ENCODE results near the gene SNTG2.
"Not testable (repeated sequence)": the region's sequence is repeated elsewhere in the genome, so short reads cannot be mapped to it uniquely, and the experiment has no call there.

Gene SNTG2

DNA sequence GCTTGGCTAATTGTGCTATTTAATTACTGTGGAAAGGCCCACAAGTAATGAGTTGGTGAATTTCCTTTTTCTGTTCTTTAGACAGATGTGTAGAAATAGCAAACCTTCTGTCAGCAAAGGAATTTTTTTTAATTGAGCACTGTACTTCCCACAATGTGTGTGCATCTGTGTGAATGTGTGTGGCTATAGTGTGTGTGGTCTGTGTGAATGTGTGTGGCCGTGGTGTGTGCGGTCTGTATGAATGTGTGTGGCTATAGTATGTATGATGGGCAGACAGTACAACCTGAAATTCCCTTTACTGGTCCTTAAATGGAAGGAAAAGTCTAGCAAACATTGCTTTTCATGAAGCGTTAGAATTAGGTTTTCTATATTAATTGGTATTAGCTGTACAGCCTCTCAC, 259.1 kb downstream of the SNTG2 start:
- DNase-seq: no peak

DNA sequence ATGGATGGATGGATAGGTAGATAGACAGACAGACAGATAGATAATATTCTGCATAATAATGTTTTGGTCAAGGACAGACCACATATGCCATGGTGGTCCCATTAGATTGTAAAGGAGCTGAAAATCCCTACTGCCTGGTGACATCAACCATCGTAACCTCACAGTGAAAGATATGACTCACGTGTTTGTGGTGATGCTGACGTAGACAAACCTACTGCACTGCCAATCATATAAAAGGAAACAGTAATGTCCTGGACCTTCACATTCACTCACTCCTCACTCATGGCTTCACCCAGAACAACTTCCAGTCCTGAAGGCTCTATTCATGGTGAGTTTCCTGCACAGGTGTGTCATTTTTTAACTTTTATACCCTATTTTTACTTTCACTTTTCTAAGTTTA, 259.7 kb downstream of the SNTG2 start:
- no peak for DNase-seq

DNA sequence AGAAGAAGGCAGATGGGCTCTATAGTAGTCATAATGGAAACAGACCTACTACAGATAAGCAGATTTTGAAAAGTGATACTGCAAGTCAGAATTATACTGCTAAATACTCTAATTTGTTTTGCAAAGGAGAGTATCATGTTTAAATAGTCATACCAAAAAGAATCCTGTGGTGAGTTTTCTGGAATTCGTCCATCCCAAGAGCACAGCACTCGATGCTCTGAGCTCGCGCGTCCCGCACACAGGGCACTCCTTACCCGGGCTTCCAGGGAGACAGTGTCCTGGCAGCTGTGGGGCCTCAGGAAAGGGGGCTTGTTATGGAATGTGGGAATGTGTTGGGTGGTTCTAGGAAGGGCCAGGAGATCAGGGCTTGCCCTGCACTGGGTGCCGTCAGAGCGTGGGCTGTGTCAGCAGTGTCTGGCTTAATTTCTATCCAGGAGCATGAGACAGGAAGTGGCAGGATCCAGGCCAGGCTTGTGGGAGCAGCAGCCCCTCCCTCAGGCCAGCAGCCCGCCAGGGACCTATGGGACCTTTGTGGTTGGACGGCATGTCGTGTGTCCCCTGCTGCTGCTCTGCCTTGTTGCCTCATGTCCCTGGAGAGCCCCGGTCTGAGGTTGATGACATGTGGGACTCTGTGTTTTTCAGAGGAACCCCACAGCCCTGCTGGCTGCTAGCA, 269.4 kb downstream of the SNTG2 start:
- no peak for DNase-seq

DNA sequence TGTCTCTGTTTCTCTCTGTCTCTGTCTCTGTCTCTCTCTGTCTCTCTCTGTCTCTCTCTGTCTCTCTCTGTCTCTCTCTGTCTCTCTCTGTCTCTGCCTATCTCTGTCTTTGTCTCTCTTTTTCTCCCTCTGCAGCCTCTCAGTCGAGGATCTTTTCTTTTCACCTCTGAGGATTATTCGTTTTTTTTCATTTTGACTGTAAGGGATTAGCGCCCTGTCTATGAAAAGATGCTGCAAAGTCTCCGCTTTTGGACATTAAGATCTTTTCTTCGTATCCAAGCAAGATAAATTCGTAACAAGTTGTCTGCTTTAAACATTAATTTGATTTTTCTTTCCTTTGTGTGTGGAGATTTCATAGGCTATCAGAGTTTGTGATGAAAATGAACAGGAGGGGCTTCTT, 271.4 kb downstream of the SNTG2 start:
- no peak for DNase-seq

DNA sequence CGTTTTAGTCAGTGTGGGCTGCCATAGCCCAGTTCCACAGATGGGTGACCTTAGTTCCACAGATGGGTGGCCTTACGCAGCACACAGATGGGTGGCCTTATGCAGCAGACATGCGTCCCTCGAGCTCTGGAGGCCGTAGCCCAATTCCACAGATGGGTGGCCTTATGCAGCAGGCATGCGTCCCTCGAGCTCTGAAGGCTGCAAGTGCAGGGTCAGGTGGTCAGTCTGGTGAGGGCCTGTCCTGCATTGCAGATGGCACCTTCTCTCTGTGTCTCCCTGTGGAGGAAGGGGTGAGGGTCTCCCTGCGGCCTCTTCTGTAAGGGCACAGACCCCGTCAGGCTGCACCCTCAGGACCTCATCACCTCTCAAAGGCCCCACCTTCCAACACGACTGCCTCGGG, 273.1 kb downstream of the SNTG2 start:
- DNase-seq: no peak

DNA sequence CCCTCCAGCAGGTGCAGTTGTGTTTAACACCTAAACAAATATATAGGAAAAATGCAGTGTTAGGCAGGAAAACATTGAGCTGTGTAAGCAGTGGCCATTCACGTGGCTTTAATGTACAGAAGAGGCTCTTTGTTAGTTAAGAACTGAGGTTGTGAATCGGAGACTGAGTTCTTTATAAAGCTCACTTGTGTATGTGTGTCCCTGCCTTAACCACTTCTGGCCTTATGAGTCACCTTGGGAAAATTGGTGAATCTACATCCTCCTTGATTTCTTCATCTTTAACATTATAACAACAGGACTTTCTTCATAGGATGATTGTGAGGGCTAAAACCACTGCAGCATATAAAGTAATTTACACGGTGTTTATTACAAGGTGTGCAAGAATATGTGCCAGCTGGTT, 274.3 kb downstream of the SNTG2 start:
- DNase-seq: no peak

DNA sequence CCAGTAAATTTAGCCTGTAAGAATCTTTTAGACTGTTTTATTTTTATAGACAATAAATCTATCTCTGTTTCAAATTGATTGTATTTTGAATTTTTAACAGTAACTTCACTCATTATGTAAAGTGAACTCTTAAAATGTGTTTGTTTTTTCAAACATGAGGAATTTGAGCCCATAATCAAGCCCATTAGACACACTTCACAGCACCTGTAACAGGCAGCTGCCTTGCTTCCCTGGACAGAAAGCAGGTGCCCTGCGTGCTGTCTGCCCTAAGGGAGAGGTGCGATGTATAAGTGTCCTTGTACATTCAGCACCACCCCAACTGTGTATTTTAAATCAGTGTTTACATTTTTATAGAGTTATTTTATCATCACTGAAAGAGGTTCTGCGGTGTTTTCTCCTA, 276.1 kb downstream of the SNTG2 start:
- DNase-seq: peak; percentile 34

DNA sequence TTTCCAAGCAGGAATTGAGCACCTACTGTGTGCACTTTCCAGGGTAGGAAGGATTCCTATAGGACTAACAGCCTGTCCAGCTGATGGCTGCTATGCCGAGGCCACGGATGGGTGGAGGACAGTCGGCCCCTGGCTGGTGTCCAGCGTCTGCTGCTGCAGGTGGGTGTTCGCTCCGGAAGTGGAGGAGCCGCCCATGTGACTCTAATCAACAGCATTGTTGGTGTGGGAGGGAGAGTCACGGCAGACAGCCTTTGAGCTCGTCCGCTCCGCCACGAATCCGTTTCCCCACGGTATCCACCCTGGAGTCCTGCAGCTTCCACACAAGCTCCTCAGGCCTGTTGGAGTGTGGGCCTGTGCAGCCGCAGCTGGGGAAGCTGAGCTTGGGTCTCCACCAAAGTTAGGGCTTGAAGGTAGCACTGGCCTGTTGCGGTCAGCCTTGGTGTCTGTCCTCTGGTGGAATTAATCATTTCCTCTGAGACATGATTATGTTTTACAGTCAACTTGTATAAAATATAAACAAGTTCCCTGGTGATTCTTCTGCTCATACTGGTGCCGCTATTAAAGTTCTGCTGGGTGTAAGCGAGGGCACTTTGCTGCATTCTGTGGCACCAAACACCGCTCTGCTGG, 276.7 kb downstream of the SNTG2 start:
- peak; percentile 16 for DNase-seq

DNA sequence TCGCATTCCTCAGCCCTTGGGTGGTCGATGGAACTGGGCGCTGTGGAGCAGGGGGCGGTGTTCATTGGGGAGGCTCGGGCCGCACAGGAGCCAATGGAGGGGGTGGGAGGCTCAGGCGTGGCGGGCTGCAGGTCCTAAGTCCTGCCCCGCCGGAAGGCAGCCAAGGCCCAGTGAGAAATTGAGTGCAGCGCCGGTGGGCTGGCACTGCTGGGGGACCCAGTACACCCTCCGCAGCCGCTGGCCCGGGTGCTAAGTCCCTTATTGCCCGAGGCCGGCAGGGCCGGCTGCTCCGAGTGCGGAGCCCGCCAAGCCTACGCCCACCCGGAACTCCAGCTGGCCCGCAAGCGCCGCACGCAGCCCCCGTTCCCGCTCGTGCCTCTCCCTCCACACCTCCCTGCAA, 278.9 kb downstream of the SNTG2 start:
- DNase-seq: not testable (repeated sequence)

DNA sequence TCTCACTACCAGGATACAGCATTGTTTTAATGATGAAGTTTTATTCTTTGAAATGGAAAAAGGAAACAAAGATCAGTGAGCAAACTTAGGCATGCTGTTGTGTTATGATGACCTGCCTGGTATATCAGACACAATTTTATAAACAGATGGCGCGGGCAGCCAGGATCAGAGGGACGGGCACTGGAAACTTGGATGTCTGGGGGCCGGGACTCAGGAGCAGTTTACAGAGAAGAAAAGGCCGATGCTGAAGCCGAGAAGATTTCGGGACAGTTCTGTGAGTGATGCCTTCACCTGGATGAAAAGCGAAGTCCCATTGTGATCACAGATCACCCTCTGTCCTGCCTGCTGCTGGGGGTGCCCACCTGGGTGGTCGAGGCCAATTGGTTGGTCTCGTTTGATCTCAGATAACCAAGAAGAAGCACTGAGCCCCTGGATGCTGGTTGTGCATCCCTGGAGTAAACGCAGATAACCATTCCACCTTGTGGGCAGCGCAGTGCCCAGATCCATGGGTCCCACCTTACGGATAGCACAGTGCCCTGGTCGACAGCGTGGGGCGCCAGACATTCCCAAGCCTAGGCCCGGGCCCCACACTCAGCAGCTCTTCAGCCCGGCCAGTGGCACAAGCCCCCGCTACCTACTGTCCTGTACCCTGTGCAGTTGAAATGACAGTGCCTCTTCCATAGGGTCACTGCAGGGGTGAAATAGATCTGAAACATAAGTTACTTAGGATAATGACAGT, 279.7 kb downstream of the SNTG2 start:
- DNase-seq: no peak

DNA sequence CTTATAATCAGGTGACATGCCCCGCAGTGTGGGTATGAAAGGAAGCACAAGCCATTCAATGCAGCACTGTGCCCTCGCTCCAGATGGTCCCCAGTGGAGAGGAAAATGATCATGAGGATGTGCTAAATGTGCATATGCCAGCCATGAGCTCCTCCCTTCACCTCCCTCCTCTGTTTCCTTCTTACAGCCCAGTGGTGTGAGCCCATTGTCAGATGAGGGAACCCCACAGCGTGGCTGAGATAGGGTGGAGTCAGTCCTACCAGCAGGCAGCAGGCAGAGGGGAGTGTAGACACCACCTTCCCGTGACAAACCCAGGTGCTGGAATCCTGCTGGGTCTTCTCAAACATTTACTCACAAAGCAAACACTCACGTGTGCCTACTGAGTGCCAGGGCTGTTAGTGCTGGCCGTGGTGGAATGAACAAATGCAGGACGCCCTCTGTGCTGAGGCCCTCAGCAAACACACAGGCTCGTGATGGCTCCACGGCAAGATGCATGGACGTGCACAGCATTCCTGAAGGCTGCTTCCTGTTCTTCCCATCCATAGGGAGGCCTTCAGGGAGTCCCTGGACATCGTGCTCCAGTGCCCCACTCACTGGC, 280.9 kb downstream of the SNTG2 start:
- peak; percentile 45 for DNase-seq

DNA sequence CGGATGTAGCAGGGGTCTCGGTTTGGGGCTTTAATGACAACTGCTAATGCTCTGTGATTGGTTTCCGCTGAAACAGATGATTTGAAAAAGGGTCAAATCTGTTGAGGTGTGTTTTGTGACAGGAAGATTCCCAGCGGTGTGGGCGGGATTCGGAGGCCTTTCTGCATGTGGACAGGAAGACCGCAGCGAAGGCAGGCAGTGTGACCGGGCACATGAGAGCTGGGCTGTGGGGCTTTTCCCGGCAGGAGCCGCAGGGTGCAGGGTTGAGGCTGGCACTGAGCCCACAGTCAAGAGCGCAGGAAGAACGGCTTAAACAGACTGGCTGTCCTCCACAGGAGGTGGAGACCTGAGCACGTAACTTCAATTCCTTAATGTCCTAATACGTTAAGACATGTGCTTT, 282.6 kb downstream of the SNTG2 start:
- DNase-seq: peak; percentile 50

DNA sequence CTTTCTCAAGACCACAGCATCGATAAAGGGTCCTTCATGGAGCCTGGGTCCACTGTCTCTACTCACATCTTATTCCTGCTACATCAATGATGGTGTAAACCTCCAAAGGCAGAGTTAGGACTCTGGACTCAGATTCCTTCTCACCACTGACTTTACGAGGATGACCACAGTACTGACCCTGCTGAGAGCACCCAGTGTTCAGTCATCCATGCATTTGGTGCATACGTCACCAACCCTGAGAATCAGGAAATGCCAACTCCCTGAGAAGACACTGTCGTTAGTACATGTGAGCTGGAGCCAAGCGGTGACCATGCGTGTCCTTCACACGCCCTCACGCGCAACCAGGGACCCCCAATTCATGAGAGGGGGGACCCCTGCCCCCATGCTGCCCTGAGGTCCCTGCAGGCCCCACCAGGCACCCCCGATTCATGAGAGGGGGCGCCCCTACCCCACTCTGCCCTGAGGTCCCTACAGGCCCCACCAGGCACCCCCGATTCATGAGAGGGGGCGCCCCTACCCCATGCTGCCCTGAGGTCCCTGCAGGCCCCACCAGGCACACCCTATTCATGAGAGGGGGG, 284.2 kb downstream of the SNTG2 start:
- no peak for DNase-seq

DNA sequence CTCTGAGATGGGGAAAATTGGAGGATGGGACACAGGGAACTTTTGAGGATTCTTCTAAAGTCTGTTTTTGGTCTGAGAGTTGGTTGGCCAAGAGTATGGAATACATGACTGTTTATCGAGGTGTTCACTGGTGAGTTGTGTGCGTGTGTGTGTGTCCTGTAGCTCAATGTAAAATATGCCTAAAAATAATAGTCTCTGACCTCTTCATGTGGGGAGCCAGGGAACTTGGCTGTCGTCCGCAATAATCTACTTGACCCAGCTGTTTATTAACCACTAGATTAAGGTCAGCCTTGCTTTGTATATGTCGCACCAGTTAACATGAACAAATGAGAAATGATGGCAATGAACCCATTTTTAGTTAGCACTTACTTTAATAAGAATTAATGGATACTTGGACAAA, 285.2 kb downstream of the SNTG2 start:
- no peak for DNase-seq

DNA sequence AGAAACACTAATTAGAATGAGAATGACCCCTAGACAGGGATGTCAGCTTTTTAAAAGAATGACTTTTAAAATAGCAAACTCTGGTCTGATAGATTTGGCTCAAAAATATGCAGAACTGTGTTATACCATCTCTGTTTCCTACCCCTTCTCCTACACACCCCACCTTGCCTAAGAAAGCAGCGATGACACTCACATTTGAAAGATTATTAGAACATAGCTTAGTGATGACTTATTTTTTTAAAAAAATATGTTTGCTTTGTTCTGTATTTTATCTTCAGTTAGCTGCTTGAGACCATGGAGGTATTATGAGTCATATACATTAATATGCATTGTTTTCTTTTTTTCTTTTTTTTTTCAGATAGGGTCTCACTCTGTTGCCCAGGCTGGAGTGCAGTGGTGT, 286.0 kb downstream of the SNTG2 start:
- no peak for DNase-seq

DNA sequence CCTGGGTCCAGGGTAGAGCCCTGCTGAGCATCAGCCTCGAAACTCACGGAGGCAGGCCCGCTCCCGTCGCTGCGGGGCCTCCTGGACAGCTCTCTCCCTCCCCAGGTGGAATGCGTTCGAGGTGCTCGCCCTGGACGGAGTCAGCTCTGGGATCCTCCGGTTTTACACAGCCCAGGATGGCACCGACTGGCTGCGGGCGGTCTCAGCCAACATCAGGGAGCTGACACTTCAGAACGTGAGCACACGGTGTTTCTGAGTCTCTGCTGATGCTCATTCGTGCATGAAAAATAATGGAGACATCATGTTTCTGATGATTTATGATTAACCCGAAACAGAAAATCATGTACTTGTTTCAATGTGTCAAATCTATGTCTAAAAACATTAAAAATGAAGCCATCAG, 287.1 kb downstream of the SNTG2 start:
- no peak for DNase-seq

DNA sequence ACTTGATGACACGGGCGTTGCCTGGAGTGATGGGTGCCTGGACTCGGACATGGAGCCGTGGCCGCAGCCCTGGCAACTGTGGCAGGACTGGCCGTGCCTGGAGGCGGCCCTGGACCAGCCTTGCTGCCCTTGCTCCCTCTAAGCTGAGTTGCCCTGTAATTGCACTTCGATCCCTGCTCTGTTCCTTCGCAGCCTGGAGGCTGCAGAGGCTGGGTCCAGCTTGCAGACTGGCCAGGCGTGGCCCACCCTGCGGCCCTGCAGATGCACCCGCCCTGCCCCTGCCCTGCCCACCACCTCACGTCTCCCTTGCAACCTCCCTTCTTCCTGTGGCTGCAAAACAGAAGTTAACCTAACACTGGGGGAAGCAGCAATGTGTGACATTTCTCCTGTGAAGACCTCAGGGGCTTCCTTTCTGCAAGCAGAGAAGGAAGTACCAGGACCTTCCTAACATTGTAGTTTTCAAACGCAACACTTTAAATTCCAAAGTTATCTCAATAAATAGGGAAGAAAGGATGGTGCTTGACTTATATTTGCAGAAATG, 288.0 kb downstream of the SNTG2 start:
- no peak for DNase-seq

DNA sequence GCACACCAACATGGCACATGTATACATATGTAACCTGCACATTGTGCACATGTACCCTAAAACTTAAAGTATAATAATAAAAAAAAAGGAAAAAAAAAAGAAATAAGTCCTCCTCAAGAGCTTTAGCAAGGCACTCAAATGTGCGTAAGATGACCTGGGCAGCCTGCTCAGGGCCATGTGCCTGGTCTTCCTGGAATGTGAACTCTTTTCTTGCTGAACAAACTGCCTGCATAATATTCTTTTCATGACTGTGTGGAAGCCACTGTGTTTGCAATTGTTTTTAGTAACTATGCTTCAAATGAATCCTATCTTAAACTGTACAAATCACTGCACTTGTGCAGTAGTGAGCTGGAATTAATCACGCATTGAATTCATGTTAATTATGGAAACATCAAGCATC, 294.5 kb downstream of the SNTG2 start:
- no peak for DNase-seq

DNA sequence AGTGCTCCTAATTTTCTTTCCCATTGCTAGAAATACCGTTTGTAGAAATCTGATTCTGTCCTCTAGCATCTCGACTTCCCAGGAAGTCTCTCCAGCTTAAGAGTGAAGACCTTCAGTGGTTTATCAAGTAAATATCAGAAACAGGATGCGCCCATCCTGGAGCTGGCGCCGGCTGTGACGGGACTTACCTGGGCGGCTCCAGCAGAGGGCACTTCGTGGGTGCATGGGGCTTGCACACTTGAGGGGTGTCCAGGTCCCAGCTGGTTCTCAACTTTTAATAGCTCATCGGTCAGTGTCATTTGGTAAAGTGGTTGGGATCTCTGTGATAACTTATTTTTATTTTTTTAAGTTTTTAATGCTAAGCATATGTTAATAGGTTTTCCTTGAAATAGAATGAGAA, 295.6 kb downstream of the SNTG2 start:
- no peak for DNase-seq

DNA sequence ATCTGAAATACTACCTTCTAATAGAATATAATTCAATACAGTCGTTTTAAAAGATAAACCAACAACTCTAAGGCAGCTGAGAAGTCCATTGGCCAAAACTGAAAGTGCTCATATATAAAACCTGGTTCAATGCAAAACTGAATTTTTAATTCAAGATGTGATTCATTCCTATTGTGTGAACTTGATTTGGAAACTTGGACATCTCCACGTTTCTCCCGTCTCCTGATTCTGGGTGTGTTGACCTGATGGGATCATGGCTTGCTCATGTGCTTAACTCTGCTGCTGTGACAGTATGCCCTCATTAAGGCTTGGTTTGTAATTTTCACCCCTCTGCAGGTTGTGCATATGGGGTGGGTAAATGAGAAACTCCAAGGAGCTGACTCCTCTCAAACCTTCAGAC, 296.3 kb downstream of the SNTG2 start:
- DNase-seq: no peak

DNA sequence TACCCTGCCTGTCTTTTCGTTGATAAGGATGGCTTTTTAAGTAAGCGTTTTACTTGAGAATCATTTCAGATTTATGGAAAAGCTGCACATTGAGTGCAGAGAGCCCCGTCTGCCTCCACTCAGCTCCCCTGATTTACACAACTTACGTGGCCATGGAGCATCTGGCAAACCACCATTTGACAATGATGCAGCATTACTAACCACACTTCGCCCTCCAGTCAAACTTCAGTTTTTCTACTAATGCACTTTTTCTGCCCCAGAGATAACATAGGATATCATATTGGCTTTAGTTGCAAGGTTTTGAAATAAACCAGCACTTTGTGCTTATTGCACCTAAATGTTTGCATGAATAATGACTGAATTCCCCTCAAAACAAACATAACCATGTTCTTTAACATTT, 297.5 kb downstream of the SNTG2 start:
- no peak for DNase-seq

DNA sequence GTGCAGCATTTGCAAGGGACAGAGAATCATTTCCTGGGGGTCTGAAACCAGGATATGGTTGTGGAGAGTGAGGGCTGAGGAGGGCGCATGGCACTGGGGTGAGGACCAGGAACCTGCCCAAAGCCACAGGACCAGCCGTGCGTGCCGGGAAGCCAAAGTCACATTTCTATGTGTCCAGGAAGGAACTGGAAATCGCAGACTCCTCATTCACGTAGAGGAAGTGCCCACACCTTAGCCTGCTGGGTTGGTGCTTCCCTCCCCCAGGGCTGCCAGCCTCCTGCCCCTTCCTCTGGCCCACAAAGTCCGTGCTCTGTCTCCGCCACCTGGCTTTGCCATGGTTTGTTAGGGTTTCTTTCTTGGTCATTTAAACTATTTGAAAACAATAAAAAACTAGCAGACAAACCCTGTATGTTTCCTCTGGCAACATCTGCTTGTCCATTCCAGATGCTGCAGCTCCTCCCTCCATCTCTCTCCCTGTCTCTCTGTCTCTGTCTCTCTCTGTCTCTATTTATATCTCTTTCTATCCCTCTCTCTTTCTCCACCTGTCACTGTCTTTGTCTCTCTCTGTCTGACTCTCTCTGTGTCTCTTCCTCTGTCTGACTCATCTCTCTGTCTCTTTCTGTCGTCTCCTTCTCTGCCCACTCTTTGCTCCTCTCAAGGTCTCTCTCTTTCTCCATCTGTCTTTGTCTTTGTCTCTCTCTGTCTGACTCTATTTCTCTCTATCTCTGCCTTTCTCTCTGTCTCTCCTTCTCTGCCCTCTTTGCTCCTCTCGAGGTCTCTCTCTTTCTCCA, 299.4 kb downstream of the SNTG2 start:
- no peak for DNase-seq

DNA sequence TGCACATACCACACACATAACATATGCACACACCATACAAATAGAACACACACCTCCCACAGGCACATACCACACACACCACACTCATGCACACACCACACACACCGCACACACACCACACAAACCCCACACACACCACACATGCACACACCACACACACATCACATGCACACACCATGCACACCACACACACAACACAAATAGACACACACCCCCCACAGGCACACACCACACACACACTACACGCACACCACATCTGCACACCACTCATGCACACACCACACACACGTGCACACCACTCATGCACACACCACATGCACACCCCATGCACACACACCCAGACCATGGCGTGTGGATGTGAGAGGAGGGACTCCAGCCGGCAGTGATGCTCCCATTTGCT, 300.9 kb downstream of the SNTG2 start:
- DNase-seq: no peak

All from NCI-H1092 (cell line).